K562 (cell line): Measurements from ENCODE around the gene A1BG. TPM values are rescaled to one million over a fixed set of nuclear protein-coding genes. Genes with fewer than 3 reads are reported as not detected.

Experiments used
- ARID1B ChIP-seq: fragments of 450-650 bp; IDR thresholded peaks from 2 replicates; pipeline ENCODE4 v1.6.1; 2016; ENCODE audit warnings: antibody characterized with exemption, mild to moderate bottlenecking, inconsistent platforms
- E2F3 ChIP-seq: fragments of 250-450 bp; sonication (Bioruptor Pico); IDR thresholded peaks from 2 replicates; pipeline ENCODE4 v1.4.0; 2020; ENCODE audit warnings: mild to moderate bottlenecking
- FOS ChIP-seq: IDR thresholded peaks from 3 replicates; pipeline ENCODE4 v1.6.1; 2011; ENCODE audit not compliant: insufficient read length; ENCODE audit errors: extremely low read depth
- FUS ChIP-seq: fragments of 200-400 bp; formaldehyde crosslinking; optimal IDR thresholded peaks from 2 replicates; pipeline ENCODE3; 2017; ENCODE audit warnings: low read depth, low read length
- MAFF ChIP-seq: IDR thresholded peaks from 2 replicates; pipeline ENCODE4 v1.6.1; 2012; ENCODE audit warnings: low read length, improper control_type of control experiment
- MXI1 ChIP-seq: IDR thresholded peaks from 2 replicates; pipeline ENCODE4 v1.6.1; 2011; ENCODE audit warnings: low read depth, mild to moderate bottlenecking, improper control_type of control experiment, low read length
- RBFOX2 ChIP-seq: fragments of 200-400 bp; formaldehyde crosslinking; IDR thresholded peaks from 2 replicates; pipeline ENCODE4 v1.6.1; 2017; ENCODE audit warnings: low read depth, mild to moderate bottlenecking, low read length, moderate library complexity
- RBM14 ChIP-seq: fragments of 200-400 bp; formaldehyde crosslinking; IDR thresholded peaks from 2 replicates; pipeline ENCODE4 v1.6.1; 2018; ENCODE audit warnings: low read depth, mild to moderate bottlenecking, low read length, moderate library complexity, borderline replicate concordance; ENCODE audit not compliant: insufficient read depth
- RNF2 ChIP-seq: sonication (generic); IDR thresholded peaks from 2 replicates; pipeline ENCODE4 v1.6.1; 2016
- TGIF2 ChIP-seq: sonication (generic); formaldehyde crosslinking; IDR thresholded peaks from 2 replicates; pipeline ENCODE4 v1.8.1; 2022; ENCODE audit warnings: mild to moderate bottlenecking, missing genetic modification reagents, moderate library complexity
- ZEB2 ChIP-seq: fragments of 450-650 bp; IDR thresholded peaks from 2 replicates; pipeline ENCODE4 v1.6.1; 2016
- ZNF165 ChIP-seq: fragments of 250-450 bp; sonication (Bioruptor Pico); IDR thresholded peaks from 2 replicates; pipeline ENCODE4 v1.4.0; 2020; ENCODE audit warnings: borderline replicate concordance
- polyA plus RNA-seq, 8 experiments: library from polyadenylated mRNA; depleted of rRNA in 4 of 8; stranded (reverse) in 5 of 8; unstranded in 3 of 8; fragments of >200 nt; fragmentation: Nextera tagmentation in 2 of 8; fragmentation: Illumina TruSeq in 1 of 8; extraction: Ambion mirVana in 2 of 8; extraction: Trizol in 1 of 8; gene quantifications; 2 replicates each; pipeline versions ENCODE4 v1.2.1 to v1.2.3, GENCODE V29; 2011 to 2014; ENCODE audit warnings: inconsistent platforms in 1 of 8, missing spikeins in 1 of 8
- total RNA-seq, 7 experiments: library from RNA; depleted of rRNA in 6 of 7; stranded (reverse); fragments of >200 nt in 6 of 7; fragmentation: Illumina TruSeq in 2 of 7; extraction: Trizol in 2 of 7; gene quantifications; 2 replicates each; pipeline versions ENCODE4 v1.2.1 to v1.2.3, GENCODE V29; 2011 to 2021; ENCODE audit warnings: low replicate concordance in 1 of 7
- TF ChIP-seq, protein P1 (sequence below): fragments of 250-450 bp; sonication (Bioruptor Pico); IDR thresholded peaks from 2 replicates; pipeline ENCODE4 v1.4.0; 2020
- TF ChIP-seq, protein P2 (sequence below): fragments of 250-450 bp; sonication (Bioruptor Pico); IDR thresholded peaks from 2 replicates; pipeline ENCODE4 v1.8.0; 2021; ENCODE audit warnings: mild to moderate bottlenecking, moderate library complexity
- TF ChIP-seq, protein P3 (sequence below): fragments of 250-450 bp; sonication (Bioruptor Pico); IDR thresholded peaks from 2 replicates; pipeline ENCODE4 v1.5.0; 2021
- TF ChIP-seq, protein P4 (sequence below): fragments of 150-350 bp; conservative IDR thresholded peaks from 2 replicates; pipeline ENCODE4 v1.6.1; 2014; ENCODE audit warnings: low read length
- TF ChIP-seq, protein P5 (sequence below): fragments of 250-450 bp; sonication (Bioruptor Pico); IDR thresholded peaks from 2 replicates; pipeline ENCODE4 v1.4.0; 2020; ENCODE audit warnings: mild to moderate bottlenecking, moderate library complexity
- TF ChIP-seq, protein P6 (sequence below): fragments of 250-450 bp; sonication (Bioruptor Pico); IDR thresholded peaks from 2 replicates; pipeline ENCODE4 v1.8.0; 2021; ENCODE audit warnings: borderline replicate concordance, mild to moderate bottlenecking, moderate library complexity; ENCODE audit not compliant: poor library complexity, severe bottlenecking

Gene A1BG
- total and polyA plus RNA-seq, 9 of the 15 experiments (the other 6 are each of a cell fraction or from before 2014, with no cell fraction given), result 0.10 to 19.8 (median 2.6) TPM

DNA sequence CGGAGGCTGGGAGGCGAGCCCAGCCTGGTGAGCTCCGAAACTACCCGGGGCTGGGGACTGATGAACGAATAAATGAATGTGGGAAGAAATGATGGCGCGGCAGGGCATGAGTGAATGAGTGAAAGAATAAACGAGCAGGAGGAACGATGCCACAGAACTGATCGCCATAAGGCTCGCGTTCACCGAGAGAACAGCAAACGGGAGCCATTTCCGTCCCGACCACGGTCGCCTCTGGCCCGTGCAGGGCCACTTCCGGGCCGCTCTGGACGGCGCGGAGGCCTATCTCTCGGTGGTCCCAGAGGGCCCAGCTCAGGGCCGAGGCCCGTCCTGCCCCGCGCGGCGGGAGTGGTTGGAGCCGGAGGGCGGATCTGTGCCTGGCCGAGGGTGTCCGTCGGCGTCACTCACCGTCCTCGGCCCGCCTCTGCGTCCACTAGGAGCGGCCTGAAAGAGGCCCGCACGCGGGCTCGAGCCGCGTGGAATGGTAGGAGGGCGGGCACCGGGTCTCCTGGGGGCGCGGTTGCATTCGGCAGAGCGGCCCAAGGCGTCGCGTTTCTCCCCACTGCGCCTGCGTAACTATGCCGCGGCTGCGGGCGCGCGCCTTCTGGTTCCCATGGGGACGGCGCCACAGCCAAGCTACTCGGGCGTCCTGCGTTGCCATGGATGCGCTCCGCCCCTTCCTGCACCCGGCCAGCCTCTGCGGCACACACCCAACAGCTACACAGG, 9.1 kb upstream of the A1BG start, which contains the start of gene ZNF497 (continued):
- TF ChIP-seq, protein P1, sequence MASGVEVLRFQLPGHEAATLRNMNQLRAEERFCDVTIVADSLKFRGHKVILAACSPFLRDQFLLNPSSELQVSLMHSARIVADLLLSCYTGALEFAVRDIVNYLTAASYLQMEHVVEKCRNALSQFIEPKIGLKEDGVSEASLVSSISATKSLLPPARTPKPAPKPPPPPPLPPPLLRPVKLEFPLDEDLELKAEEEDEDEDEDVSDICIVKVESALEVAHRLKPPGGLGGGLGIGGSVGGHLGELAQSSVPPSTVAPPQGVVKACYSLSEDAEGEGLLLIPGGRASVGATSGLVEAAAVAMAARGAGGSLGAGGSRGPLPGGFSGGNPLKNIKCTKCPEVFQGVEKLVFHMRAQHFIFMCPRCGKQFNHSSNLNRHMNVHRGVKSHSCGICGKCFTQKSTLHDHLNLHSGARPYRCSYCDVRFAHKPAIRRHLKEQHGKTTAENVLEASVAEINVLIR (CRISPR knock-in tag), result no peak
- TF ChIP-seq RBM14, result no peak
- no peak for TF ChIP-seq MAFF
- TF ChIP-seq TGIF2 (CRISPR knock-in tag), result 0 out of 2 replicates have a peak, but pooled peaks have one; percentile 57
- TF ChIP-seq, protein P2, sequence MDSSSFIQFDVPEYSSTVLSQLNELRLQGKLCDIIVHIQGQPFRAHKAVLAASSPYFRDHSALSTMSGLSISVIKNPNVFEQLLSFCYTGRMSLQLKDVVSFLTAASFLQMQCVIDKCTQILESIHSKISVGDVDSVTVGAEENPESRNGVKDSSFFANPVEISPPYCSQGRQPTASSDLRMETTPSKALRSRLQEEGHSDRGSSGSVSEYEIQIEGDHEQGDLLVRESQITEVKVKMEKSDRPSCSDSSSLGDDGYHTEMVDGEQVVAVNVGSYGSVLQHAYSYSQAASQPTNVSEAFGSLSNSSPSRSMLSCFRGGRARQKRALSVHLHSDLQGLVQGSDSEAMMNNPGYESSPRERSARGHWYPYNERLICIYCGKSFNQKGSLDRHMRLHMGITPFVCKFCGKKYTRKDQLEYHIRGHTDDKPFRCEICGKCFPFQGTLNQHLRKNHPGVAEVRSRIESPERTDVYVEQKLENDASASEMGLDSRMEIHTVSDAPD (CRISPR knock-in tag), result no peak
- TF ChIP-seq, protein P3, sequence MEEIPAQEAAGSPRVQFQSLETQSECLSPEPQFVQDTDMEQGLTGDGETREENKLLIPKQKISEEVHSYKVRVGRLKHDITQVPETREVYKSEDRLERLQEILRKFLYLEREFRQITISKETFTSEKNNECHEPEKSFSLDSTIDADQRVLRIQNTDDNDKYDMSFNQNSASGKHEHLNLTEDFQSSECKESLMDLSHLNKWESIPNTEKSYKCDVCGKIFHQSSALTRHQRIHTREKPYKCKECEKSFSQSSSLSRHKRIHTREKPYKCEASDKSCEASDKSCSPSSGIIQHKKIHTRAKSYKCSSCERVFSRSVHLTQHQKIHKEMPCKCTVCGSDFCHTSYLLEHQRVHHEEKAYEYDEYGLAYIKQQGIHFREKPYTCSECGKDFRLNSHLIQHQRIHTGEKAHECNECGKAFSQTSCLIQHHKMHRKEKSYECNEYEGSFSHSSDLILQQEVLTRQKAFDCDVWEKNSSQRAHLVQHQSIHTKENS (CRISPR knock-in tag), result no peak
- TF ChIP-seq RBFOX2, result peak; percentile 96
- TF ChIP-seq, protein P4, sequence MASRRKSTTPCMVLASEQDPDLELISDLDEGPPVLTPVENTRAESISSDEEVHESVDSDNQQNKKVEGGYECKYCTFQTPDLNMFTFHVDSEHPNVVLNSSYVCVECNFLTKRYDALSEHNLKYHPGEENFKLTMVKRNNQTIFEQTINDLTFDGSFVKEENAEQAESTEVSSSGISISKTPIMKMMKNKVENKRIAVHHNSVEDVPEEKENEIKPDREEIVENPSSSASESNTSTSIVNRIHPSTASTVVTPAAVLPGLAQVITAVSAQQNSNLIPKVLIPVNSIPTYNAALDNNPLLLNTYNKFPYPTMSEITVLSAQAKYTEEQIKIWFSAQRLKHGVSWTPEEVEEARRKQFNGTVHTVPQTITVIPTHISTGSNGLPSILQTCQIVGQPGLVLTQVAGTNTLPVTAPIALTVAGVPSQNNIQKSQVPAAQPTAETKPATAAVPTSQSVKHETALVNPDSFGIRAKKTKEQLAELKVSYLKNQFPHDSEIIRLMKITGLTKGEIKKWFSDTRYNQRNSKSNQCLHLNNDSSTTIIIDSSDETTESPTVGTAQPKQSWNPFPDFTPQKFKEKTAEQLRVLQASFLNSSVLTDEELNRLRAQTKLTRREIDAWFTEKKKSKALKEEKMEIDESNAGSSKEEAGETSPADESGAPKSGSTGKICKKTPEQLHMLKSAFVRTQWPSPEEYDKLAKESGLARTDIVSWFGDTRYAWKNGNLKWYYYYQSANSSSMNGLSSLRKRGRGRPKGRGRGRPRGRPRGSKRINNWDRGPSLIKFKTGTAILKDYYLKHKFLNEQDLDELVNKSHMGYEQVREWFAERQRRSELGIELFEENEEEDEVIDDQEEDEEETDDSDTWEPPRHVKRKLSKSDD, result 0 out of 2 replicates have a peak, but pooled peaks have one; percentile 32
- no peak; the same call in 1 of the 2 replicates for TF ChIP-seq ZEB2
- no peak for TF ChIP-seq ARID1B
- TF ChIP-seq ZNF165 (CRISPR knock-in tag), result no peak; the same call in 1 of the 2 replicates
- TF ChIP-seq MXI1, result peak; percentile 100
- no peak for TF ChIP-seq FOS
- no peak for TF ChIP-seq FUS
- 0 out of 2 replicates have a peak, but pooled peaks have one; percentile 32 for TF ChIP-seq E2F3 (CRISPR knock-in tag)
- TF ChIP-seq, protein P5, sequence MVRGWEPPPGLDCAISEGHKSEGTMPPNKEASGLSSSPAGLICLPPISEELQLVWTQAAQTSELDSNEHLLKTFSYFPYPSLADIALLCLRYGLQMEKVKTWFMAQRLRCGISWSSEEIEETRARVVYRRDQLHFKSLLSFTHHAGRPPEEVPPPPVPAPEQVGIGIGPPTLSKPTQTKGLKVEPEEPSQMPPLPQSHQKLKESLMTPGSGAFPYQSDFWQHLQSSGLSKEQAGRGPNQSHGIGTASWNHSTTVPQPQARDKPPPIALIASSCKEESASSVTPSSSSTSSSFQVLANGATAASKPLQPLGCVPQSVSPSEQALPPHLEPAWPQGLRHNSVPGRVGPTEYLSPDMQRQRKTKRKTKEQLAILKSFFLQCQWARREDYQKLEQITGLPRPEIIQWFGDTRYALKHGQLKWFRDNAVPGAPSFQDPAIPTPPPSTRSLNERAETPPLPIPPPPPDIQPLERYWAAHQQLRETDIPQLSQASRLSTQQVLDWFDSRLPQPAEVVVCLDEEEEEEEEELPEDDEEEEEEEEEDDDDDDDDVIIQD (CRISPR knock-in tag), result no peak
- TF ChIP-seq RNF2, result no peak; the same call in none of the 2 replicates
- TF ChIP-seq, protein P6, sequence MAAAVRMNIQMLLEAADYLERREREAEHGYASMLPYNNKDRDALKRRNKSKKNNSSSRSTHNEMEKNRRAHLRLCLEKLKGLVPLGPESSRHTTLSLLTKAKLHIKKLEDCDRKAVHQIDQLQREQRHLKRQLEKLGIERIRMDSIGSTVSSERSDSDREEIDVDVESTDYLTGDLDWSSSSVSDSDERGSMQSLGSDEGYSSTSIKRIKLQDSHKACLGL, result no peak
